Panc1 (cell line): ENCODE data around the gene NOX5.

ENCODE experiments used
- POLR2AphosphoS5 ChIP-seq: IDR thresholded peaks from 2 replicates; pipeline ENCODE4 v1.6.1; 2012; ENCODE audit warnings: mild to moderate bottlenecking, low read depth, low read length, moderate library complexity
- SIN3A ChIP-seq: IDR thresholded peaks from 2 replicates; pipeline ENCODE4 v1.6.1; 2012; ENCODE audit warnings: low read depth, mild to moderate bottlenecking, low read length, moderate library complexity, borderline replicate concordance; ENCODE audit not compliant: insufficient read depth
- TF ChIP-seq, protein P1 (sequence below): fragments of 450-650 bp; IDR thresholded peaks from 2 replicates; pipeline ENCODE4 v1.5.1; 2017; ENCODE audit warnings: mild to moderate bottlenecking

DNA sequence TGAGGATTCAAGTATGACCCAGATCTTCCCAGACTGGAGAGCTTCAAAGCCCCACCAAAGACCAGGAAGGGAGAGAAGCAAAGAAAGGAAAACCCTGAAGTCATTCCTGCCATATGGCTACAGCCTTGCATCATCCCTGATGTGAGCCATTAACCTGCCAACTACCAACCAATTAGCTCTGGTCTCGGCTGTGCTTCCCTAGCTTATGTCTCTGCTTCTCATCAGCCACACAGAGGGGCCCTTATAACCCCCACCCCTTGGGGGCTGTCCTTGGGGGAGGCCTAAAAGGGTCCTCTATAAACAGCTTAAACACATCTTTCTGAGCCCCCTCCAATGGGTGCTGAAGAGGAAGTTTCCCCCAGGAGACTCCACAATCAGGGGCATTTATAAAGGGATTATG is 52.8 kb downstream of the NOX5 start:
- TF ChIP-seq, protein P1, sequence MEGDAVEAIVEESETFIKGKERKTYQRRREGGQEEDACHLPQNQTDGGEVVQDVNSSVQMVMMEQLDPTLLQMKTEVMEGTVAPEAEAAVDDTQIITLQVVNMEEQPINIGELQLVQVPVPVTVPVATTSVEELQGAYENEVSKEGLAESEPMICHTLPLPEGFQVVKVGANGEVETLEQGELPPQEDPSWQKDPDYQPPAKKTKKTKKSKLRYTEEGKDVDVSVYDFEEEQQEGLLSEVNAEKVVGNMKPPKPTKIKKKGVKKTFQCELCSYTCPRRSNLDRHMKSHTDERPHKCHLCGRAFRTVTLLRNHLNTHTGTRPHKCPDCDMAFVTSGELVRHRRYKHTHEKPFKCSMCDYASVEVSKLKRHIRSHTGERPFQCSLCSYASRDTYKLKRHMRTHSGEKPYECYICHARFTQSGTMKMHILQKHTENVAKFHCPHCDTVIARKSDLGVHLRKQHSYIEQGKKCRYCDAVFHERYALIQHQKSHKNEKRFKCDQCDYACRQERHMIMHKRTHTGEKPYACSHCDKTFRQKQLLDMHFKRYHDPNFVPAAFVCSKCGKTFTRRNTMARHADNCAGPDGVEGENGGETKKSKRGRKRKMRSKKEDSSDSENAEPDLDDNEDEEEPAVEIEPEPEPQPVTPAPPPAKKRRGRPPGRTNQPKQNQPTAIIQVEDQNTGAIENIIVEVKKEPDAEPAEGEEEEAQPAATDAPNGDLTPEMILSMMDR: no peak
- TF ChIP-seq POLR2AphosphoS5 (no peak), SIN3A (no peak)
